ENCODE measurements around the gene NPSR1.

DNA sequence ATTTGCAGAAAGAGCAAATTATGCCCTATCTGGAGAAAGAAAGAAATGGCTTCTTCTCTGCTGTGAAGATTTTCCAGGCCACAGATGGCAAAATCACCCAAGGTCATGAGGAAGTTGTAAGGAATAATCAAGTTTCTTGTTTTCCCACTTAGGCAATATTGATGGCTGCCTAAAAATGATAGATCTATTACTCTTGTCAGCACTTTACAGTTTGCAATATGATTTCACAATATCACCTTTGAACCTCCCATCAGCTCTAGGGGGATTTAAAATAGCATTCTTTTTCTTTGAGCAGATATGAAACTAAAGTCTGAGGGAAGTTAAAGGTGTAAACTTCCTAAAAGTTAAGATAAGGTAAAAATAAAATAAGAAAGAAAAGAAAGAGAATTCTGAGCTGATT, 6.7 kb downstream of the NPSR1 start:
- TF ChIP-seq PPARA (CRISPR knock-in tag; IDR thresholded peaks at IDR 0.05; ENCODE audit: borderline replicate concordance) (no peak), ESRRG (CRISPR knock-in tag; IDR thresholded peaks at IDR 0.05) (no peak), ZFP3 (CRISPR knock-in tag; IDR thresholded peaks at IDR 0.05) (no peak), ZFP30 (CRISPR knock-in tag; IDR thresholded peaks at IDR 0.05) (no peak)

All from SK-N-SH treated with all-trans-retinoic acid at 6 μM for 48 hours (cell line).